RWPE1 (cell line): Measurements from ENCODE around the gene ATP9A.
"Not testable (repeated sequence)": the region's sequence is repeated elsewhere in the genome, so short reads cannot be mapped to it uniquely, and the experiment has no call there.

Experiments
- CTCF ChIA-PET: fragments of 350-600 bp; sonication (Branson Sonifier 250); formaldehyde crosslinking; extraction: SDS; loops from one replicate; lab custom pipeline; 2021; lab: Yijun Ruan, JAX
- POLR2A ChIA-PET: fragments of 400-600 bp; formaldehyde crosslinking; extraction: SDS; loops from one replicate; lab custom pipeline; 2020; ENCODE audit warnings: antibody characterized with exemption; ENCODE audit not compliant: low non-redundant PET; lab: Yijun Ruan, JAX
- DNase-seq: peaks from one replicate; pipeline ENCODE4 v3.0.0; 2012; ENCODE audit warnings: low spot score
- H3K27ac ChIP-seq: fragments of 450-650 bp; 2 replicates; pipeline ENCODE4 v1.5.1; 2017
- TF ChIP-seq, protein P1 (sequence below): fragments of 450-650 bp; conservative IDR thresholded peaks from 2 replicates; pipeline ENCODE4 v1.5.1; 2017; ENCODE audit warnings: low read depth, mild to moderate bottlenecking

The ATP9A gene

GRCh38 chr20:51749674-51750036 is 18.5 kb downstream of the ATP9A start:
- POLR2A ChIA-PET = no interaction called here
- TF ChIP-seq, protein P1, sequence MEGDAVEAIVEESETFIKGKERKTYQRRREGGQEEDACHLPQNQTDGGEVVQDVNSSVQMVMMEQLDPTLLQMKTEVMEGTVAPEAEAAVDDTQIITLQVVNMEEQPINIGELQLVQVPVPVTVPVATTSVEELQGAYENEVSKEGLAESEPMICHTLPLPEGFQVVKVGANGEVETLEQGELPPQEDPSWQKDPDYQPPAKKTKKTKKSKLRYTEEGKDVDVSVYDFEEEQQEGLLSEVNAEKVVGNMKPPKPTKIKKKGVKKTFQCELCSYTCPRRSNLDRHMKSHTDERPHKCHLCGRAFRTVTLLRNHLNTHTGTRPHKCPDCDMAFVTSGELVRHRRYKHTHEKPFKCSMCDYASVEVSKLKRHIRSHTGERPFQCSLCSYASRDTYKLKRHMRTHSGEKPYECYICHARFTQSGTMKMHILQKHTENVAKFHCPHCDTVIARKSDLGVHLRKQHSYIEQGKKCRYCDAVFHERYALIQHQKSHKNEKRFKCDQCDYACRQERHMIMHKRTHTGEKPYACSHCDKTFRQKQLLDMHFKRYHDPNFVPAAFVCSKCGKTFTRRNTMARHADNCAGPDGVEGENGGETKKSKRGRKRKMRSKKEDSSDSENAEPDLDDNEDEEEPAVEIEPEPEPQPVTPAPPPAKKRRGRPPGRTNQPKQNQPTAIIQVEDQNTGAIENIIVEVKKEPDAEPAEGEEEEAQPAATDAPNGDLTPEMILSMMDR = no peak
- CTCF ChIA-PET = interaction anchor here (1.2 kb wide), 1 partner anchor 110 kb away, joined by 5 read pairs; no protein-coding TSS in a partner anchor
- peak; percentile 47 for DNase-seq
- H3K27ac ChIP-seq = peak overlapping the region; percentile 89

DNA sequence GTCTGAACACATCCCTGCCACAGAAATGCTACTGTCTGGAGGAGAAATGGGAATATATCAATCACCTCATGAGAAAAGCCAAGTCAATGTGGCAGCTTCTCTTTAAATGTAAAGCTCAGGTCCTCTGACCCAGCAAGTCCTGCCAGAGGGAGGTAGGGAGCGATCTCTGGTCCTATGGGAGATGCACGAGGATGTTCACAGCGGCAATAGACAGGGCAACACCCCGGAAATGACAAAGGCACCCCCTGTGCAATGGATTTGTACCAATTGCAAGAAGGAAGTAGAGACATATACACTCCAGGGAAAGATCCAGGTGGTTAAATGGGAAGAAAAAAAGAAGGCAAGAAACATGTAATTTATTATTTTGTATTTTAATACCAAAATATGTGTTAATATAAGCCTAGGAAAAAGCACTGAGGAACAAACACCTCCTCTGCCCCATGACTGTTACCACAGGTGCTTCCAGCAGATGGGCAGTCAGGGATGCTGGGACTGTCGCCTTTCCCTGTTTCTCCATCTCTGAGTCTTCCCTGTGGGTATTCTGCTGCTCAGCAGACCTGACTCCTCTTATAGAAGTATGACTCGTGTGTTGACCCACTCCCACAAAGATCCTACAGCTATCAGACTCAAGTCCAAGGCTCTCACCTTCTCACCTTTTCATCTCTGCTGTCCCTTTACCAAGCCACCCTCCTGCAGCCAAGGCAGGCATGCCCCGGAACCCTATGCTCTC is 20.8 kb downstream of the ATP9A start:
- TF ChIP-seq, protein P1 = no peak
- ChIA-PET CTCF (interaction anchor here (0.7 kb wide), 1 partner anchor 16 kb away, joined by 3 read pairs; no protein-coding TSS in a partner anchor), POLR2A (no interaction called here)
- DNase-seq = no peak
- no peak overlapping the region for H3K27ac ChIP-seq

DNA sequence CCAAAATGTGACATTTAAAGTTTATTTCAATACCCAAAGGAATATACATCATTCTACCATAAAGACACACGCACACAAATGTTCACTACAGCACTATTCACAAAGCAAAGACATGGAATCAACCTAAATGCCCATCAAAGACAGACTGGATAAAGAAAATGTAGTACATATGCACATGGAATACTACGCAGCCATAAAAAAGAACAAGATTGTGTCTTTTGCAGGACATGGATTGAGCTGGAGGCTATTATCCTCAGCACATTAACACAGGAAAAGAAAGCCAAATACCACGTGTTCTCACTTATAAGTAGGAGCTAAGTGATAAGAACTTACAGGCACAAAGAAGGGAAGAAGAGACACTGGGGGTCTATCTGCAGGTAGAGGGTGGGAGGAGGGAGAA is 22.4 kb downstream of the ATP9A start:
- CTCF ChIA-PET = no interaction called here
- no peak for DNase-seq
- H3K27ac ChIP-seq = no peak overlapping the region
- POLR2A ChIA-PET = no interaction called here
- TF ChIP-seq, protein P1 = no peak

- no peak for DNase-seq
- H3K27ac ChIP-seq = no peak overlapping the region
- POLR2A ChIA-PET = no interaction called here
- TF ChIP-seq, protein P1 = no peak
- CTCF ChIA-PET = interaction anchor here (0.6 to 0.9 kb wide), 2 partner anchors 49 to 353 kb away, joined by 3 to 5 read pairs; no protein-coding TSS in a partner anchor
Observed at GRCh38 chr20:51740838-51741237, 27.4 kb downstream of the ATP9A start.

DNA sequence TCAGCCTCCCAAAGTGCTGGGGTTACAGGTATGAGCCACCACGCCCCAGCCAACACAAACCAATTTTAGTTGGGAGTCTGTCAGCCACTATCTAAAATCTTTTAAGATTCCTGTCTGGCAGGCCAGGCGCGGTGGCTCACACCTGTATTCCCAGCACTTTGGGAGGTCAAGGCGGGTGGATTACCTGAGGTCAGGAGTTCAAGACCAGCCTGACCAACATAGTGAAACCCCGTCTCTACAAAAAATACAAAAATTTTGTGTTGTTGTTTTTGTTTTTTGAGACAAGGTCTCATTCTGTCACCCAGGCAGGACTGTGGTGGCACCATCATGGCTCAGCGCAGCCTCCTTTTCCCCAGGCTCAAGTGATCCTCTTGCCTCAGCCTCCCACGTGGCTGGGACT is 27.9 kb downstream of the ATP9A start:
- POLR2A ChIA-PET = not testable (repeated sequence)

GRCh38 chr20:51739722-51740249 is 28.4 kb downstream of the ATP9A start:
- TF ChIP-seq, protein P1 = no peak
- ChIA-PET POLR2A (no interaction called here), CTCF (no interaction called here)
- no peak for DNase-seq
- H3K27ac ChIP-seq = no peak overlapping the region

More for the DNA sequence above, 27.9 kb downstream of the ATP9A start:
- CTCF ChIA-PET, DNase-seq, H3K27ac ChIP-seq: not testable (repeated sequence)
